ENCODE data around the gene RNF220. TPM values are rescaled to one million over a fixed set of nuclear protein-coding genes. Genes with fewer than 3 reads are reported as not detected.

RNF220 gene
- total and polyA plus RNA-seq, 2 donors (not counting 3 experiments of a cell fraction or from before 2014, with no cell fraction given), result 62.7 to 66.6 TPM

DNA sequence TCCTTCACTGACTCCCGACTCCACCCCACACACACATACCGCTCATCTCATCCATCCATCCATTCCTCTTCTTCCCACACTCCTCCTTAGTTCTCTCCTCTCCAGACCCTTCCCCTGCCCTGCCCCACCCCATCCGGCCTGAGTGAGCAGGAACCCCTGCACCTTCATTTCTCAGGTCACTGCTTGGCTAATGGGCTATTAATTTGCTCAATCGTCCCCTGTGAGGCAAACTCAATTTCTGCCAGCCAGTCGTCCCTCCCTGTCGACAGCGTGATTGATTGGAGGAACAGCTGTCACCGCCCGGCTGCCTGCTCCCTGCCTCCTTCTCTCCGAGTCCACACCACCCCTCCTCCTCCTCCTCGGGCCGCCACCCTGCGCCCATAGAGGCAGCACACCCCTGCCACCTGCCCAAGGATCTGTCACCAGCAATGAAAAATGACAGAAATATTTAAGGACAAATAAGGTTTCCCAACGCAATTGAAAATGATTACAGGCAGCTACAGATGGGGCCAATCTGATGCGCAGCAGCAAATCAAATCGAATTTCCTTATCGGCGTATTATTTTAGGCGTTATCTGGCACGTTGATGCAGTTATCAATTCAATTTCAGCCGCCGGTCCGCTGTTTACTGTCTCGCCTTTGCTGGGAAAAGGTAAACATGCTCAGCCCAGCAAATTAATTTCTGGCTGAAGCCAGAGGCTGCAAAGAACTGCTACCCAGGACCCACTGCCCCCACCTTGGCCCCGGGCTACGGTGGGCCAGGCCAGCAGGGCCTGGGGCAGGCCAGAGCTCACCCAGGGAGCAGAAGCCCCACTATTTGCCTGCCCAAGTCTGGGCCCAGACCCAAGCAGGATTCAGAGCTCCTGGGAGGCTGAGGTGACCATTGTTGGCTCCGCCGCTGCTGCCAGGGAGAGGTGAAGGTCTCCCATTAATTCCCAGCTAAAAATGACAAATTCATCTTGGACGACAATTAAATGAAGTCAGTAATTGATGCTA is 197.9 kb downstream of the RNF220 start:
- intact Hi-C loops (cut with micrococcal nuclease) (no loop called here), dilution Hi-C loops (cut with MboI; ENCODE audit: extremely low pct_ligation_motif_present, low sequenced_read_pairs) (no loop called here)
- ChIA-PET CTCF (interaction anchor here (1.5 to 15.0 kb wide), 3 partner anchors 9 to 224 kb away, joined by 3 to 398 read pairs (median 4); no protein-coding TSS in a partner anchor), POLR2A (no interaction called here)
- Histone ChIP-seq H3K27ac (ENCODE audit: insufficient read depth, low read depth, low read length) (no peak overlapping the region), H3K4me2 (ENCODE audit: insufficient read depth, low read length) (no peak overlapping the region), H3K9ac (replicated peaks; ENCODE audit: extremely low read depth, insufficient read depth, low read length) (no peak overlapping the region), H3K9me3 (replicated peaks; ENCODE audit: control insufficient read depth, insufficient read depth, low read length) (no peaks in the 10 kb centered on the region), H2AFZ (ENCODE audit: low read depth, low read length) (no peak overlapping the region), H4K20me1 (replicated peaks; ENCODE audit: control insufficient read depth, extremely low read depth, insufficient read depth, low read length) (no peaks in the 10 kb centered on the region), H3K4me3 (replicated peaks in 1 of 3; ENCODE audit: insufficient read depth in 1 of 3, low read depth in 1 of 3, low read length in 3 of 3) (no peak overlapping the region), H3K27me3 (ENCODE audit: control insufficient read depth in 2 of 2, insufficient read depth in 2 of 2, low read length in 2 of 2) (peaks cover 8 to 14% of the 10 kb centered on the region in 2 experiments), H3K4me1 (ENCODE audit: control insufficient read depth, extremely low read depth, insufficient read depth, low read length) (no peaks in the 10 kb centered on the region), H3K9me1 (replicated peaks; ENCODE audit: control insufficient read depth, extremely low read depth, insufficient read depth, low read length) (no peaks in the 10 kb centered on the region), H3K79me2 (ENCODE audit: control insufficient read depth, insufficient read depth, low read length) (no peaks in the 10 kb centered on the region), H3K36me3 (ENCODE audit: control insufficient read depth in 2 of 2, extremely low read depth in 1 of 2, insufficient read depth in 2 of 2, low read length in 2 of 2) (no peaks in the 10 kb centered on the region)
- no TSS peak for BruUV-seq (replicated peaks)
- FAIRE-seq, result no peak
- TF ChIP-seq, protein P1, sequence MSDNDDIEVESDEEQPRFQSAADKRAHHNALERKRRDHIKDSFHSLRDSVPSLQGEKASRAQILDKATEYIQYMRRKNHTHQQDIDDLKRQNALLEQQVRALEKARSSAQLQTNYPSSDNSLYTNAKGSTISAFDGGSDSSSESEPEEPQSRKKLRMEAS (IDR thresholded peaks at IDR 0.05; ENCODE audit: insufficient read depth, insufficient read length), result no peak
- TF ChIP-seq POLR2A (IDR thresholded peaks at IDR 0.05; ENCODE audit: low read depth, low read length) (no peak), POLR2AphosphoS5 (IDR thresholded peaks at IDR 0.05; ENCODE audit: insufficient read depth, low read depth, low read length) (no peak), JUN (IDR thresholded peaks at IDR 0.05; ENCODE audit: borderline replicate concordance, insufficient read depth, insufficient read length, low read depth) (no peak), FOS (IDR thresholded peaks at IDR 0.05; ENCODE audit: borderline replicate concordance, insufficient read depth, low read length) (no peak), MYC (IDR thresholded peaks at IDR 0.05; ENCODE audit: low read depth, low read length) (no peak), GATA2 (IDR thresholded peaks at IDR 0.05; ENCODE audit: insufficient read depth, insufficient read length, low read depth, low read length) (no peak), EZH2 (IDR thresholded peaks at IDR 0.05; ENCODE audit: borderline replicate concordance, low read depth, low read length, severe bottlenecking) (no peak)
- TF ChIP-seq, protein P2, sequence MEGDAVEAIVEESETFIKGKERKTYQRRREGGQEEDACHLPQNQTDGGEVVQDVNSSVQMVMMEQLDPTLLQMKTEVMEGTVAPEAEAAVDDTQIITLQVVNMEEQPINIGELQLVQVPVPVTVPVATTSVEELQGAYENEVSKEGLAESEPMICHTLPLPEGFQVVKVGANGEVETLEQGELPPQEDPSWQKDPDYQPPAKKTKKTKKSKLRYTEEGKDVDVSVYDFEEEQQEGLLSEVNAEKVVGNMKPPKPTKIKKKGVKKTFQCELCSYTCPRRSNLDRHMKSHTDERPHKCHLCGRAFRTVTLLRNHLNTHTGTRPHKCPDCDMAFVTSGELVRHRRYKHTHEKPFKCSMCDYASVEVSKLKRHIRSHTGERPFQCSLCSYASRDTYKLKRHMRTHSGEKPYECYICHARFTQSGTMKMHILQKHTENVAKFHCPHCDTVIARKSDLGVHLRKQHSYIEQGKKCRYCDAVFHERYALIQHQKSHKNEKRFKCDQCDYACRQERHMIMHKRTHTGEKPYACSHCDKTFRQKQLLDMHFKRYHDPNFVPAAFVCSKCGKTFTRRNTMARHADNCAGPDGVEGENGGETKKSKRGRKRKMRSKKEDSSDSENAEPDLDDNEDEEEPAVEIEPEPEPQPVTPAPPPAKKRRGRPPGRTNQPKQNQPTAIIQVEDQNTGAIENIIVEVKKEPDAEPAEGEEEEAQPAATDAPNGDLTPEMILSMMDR (IDR thresholded peaks at IDR 0.05; ENCODE audit: extremely low read depth in 1 of 2, insufficient read depth in 1 of 2, low read depth in 1 of 2, low read length in 2 of 2), result no peak
- no peak for DNase-seq (ENCODE audit: low read depth, low spot score)
